Fibroblast of mammary gland (primary cell): ENCODE measurements around the gene CBFA2T2.
"Not testable (repeated sequence)": the region's sequence is repeated elsewhere in the genome, so short reads cannot be mapped to it uniquely, and the experiment has no call there.

Experiments used
- DNase-seq: peaks from one replicate; pipeline ENCODE4 v3.0.0-alpha.2; 2010; ENCODE audit warnings: low read depth
- H3K4me3 ChIP-seq: 2 replicates; pipeline ENCODE4 v1.5.1; 2011; ENCODE audit warnings: low read depth, mild to moderate bottlenecking, low read length, moderate library complexity; ENCODE audit not compliant: control insufficient read depth
- CTCF ChIP-seq: conservative IDR thresholded peaks from 2 replicates; pipeline ENCODE4 v1.5.1; 2011; ENCODE audit warnings: low read depth, low read length, inconsistent platforms; ENCODE audit not compliant: control insufficient read depth, insufficient read depth

Gene CBFA2T2

GRCh38 chr20:33583143-33583542, 93.2 kb downstream of the CBFA2T2 start:
- DNase-seq = no peak
- TF ChIP-seq CTCF = no peak
- no peak overlapping the region for H3K4me3 ChIP-seq

- no peak for TF ChIP-seq CTCF
- H3K4me3 ChIP-seq = no peak overlapping the region
- no peak for DNase-seq
Observed at GRCh38 chr20:33584976-33585375, 95.1 kb downstream of the CBFA2T2 start.

- no peak for TF ChIP-seq CTCF
- no peak overlapping the region for H3K4me3 ChIP-seq
- DNase-seq = no peak
Observed at GRCh38 chr20:33585413-33585812, 95.5 kb downstream of the CBFA2T2 start.

GRCh38 chr20:33589059-33589458, 99.2 kb downstream of the CBFA2T2 start:
- TF ChIP-seq CTCF = no peak
- H3K4me3 ChIP-seq = no peak overlapping the region
- no peak for DNase-seq

GRCh38 chr20:33591901-33592300, 102.0 kb downstream of the CBFA2T2 start:
- not testable (repeated sequence) for H3K4me3 ChIP-seq, DNase-seq

- TF ChIP-seq CTCF = no peak
- DNase-seq = no peak
Observed at GRCh38 chr20:33594743-33595142, 104.8 kb downstream of the CBFA2T2 start.

GRCh38 chr20:33600414-33600813, 110.5 kb downstream of the CBFA2T2 start:
- no peak for DNase-seq
- no peak overlapping the region for H3K4me3 ChIP-seq
- TF ChIP-seq CTCF = no peak

More at GRCh38 chr20:33594743-33595142, 104.8 kb downstream of the CBFA2T2 start:
- no peak overlapping the region for H3K4me3 ChIP-seq
